Neural progenitor cell (in vitro differentiated cells): ENCODE data around the gene DHRS9. TPM values are rescaled to one million over a fixed set of nuclear protein-coding genes. Genes with fewer than 3 reads are reported as not detected.

Source experiments
- DNase-seq: peaks from one replicate; pipeline ENCODE4 v3.0.0-alpha.2; 2016; ENCODE audit warnings: low spot score
- H2AFZ ChIP-seq: fragments of 200-600 bp; sonication (generic); replicated peaks from 2 replicates; pipeline ENCODE4 v1.6.1; 2016; ENCODE audit warnings: antibody characterized with exemption
- H3F3A ChIP-seq: fragments of 200-600 bp; sonication (generic); 2 replicates; pipeline ENCODE4 v1.6.1; 2016; ENCODE audit warnings: antibody characterized with exemption, low read depth
- H3K27ac ChIP-seq: fragments of 200-600 bp; sonication (generic); 2 replicates; pipeline ENCODE4 v1.5.1; 2016; ENCODE audit warnings: mild to moderate bottlenecking
- H3K27me3 ChIP-seq: fragments of 200-600 bp; sonication (generic); 2 replicates; pipeline ENCODE4 v1.6.1; 2016; ENCODE audit warnings: mild to moderate bottlenecking, moderate library complexity
- H3K36me3 ChIP-seq: fragments of 200-600 bp; sonication (generic); 2 replicates; pipeline ENCODE4 v1.5.1; 2016
- H3K4me1 ChIP-seq: fragments of 200-600 bp; sonication (generic); 2 replicates; pipeline ENCODE4 v1.6.1; 2016; ENCODE audit warnings: mixed run types
- H3K4me2 ChIP-seq: fragments of 200-600 bp; sonication (generic); 2 replicates; pipeline ENCODE4 v1.6.1; 2016
- H3K4me3 ChIP-seq: fragments of 200-600 bp; sonication (generic); 2 replicates; pipeline ENCODE4 v1.5.1; 2016
- H3K79me2 ChIP-seq: fragments of 200-600 bp; sonication (generic); 2 replicates; pipeline ENCODE4 v1.6.1; 2016; ENCODE audit warnings: low read depth
- H3K9ac ChIP-seq: fragments of 200-600 bp; sonication (generic); 2 replicates; pipeline ENCODE4 v1.6.1; 2016
- H3K9me3 ChIP-seq: fragments of 200-600 bp; sonication (generic); 2 replicates; pipeline ENCODE4 v1.5.1; 2016; ENCODE audit warnings: low read depth
- H4K20me1 ChIP-seq: fragments of 200-600 bp; sonication (generic); 2 replicates; pipeline ENCODE4 v1.6.1; 2016; ENCODE audit warnings: low read depth
- H3K27ac Mint-ChIP-seq: 3 replicates; pipeline ENCODE4 v1.8.0; 2021; ENCODE audit warnings: mixed read lengths
- H3K27me3 Mint-ChIP-seq: 2 replicates; pipeline ENCODE4 v1.8.0; 2022; ENCODE audit warnings: low read depth, mild to moderate bottlenecking, inconsistent platforms, moderate library complexity, mixed read lengths; ENCODE audit not compliant: insufficient read depth
- H3K36me3 Mint-ChIP-seq: 3 replicates; pipeline ENCODE4 v1.8.0; 2021; ENCODE audit warnings: mixed read lengths
- H3K4me1 Mint-ChIP-seq: 3 replicates; pipeline ENCODE4 v1.8.0; 2021; ENCODE audit warnings: mixed read lengths
- H3K4me3 Mint-ChIP-seq: 3 replicates; pipeline ENCODE4 v1.8.0; 2021; ENCODE audit warnings: mild to moderate bottlenecking, moderate library complexity, mixed read lengths
- H3K9me3 Mint-ChIP-seq: 3 replicates; pipeline ENCODE4 v1.8.0; 2020; ENCODE audit warnings: mixed read lengths
- CTCF ChIP-seq: fragments of 200-600 bp; sonication (generic); IDR thresholded peaks from 2 replicates; pipeline ENCODE4 v1.5.1; 2017; ENCODE audit warnings: antibody characterized with exemption, mild to moderate bottlenecking
- EZH2 ChIP-seq: fragments of 200-600 bp; sonication (generic); IDR thresholded peaks from 2 replicates; pipeline ENCODE4 v1.6.1; 2017; ENCODE audit warnings: antibody characterized with exemption, mild to moderate bottlenecking, moderate library complexity
- EZH2phosphoT487 ChIP-seq: fragments of 200-600 bp; sonication (generic); IDR thresholded peaks from 2 replicates; pipeline ENCODE4 v1.6.1; 2017; ENCODE audit warnings: antibody characterized with exemption
- total RNA-seq: library from RNA; depleted of rRNA; stranded (reverse); fragments of >200 nt; gene quantifications from 2 replicates; pipeline ENCODE4 v1.2.3, GENCODE V29; 2015; ENCODE audit warnings: low replicate concordance

Gene DHRS9
- not detected in 2 replicates for total RNA-seq

- H3K4me1 ChIP-seq = no peaks in the 10 kb centered on the region
- H3K9ac ChIP-seq = no peak within 1 kb of the TSS
- TF ChIP-seq EZH2 (no peak), EZH2phosphoT487 (no peak), CTCF (no peak)
- H3K4me3 Mint-ChIP-seq = no peak within 1 kb of the TSS
- H3K4me2 ChIP-seq = no peak within 1 kb of the TSS
- no peaks in the 10 kb centered on the region for H3K79me2 ChIP-seq
- no peaks in the 10 kb centered on the region for H3K4me1 Mint-ChIP-seq
- no peak for DNase-seq
- no peaks in the 10 kb centered on the region for H3K36me3 Mint-ChIP-seq
- H3K36me3 ChIP-seq = no peaks in the 10 kb centered on the region
- no peak within 1 kb of the TSS for H3K27ac ChIP-seq
- H3F3A ChIP-seq = no peaks in the 10 kb centered on the region
- H3K27me3 Mint-ChIP-seq = no peaks in the 10 kb centered on the region
- H2AFZ ChIP-seq = no peak within 1 kb of the TSS
- no peaks in the 10 kb centered on the region for H3K9me3 ChIP-seq
- no peaks in the 10 kb centered on the region for H4K20me1 ChIP-seq
- H3K27ac Mint-ChIP-seq = no peak within 1 kb of the TSS
- no peak within 1 kb of the TSS for H3K4me3 ChIP-seq
- H3K27me3 ChIP-seq = no peaks in the 10 kb centered on the region
- H3K9me3 Mint-ChIP-seq = no peaks in the 10 kb centered on the region
These were observed at the start of gene DHRS9 for GRCh38 chr2:169069341-169069740. TSS of gene DHRS9 (plus strand) at chr2:169069563. CDS start at chr2:169081582, 12,019 bp downstream.

GRCh38 chr2:169023161-169023560 is 46.2 kb upstream of the DHRS9 start:
- no peak overlapping the region for H3K27ac Mint-ChIP-seq
- Histone ChIP-seq H3K79me2 (no peaks in the 10 kb centered on the region), H3K27ac (no peak overlapping the region), H3K4me2 (no peak overlapping the region), H3K4me1 (no peaks in the 10 kb centered on the region), H3K36me3 (no peaks in the 10 kb centered on the region), H3K4me3 (no peak overlapping the region), H3K9me3 (no peaks in the 10 kb centered on the region), H3K27me3 (no peaks in the 10 kb centered on the region), H3F3A (no peaks in the 10 kb centered on the region), H4K20me1 (no peaks in the 10 kb centered on the region), H3K9ac (no peak overlapping the region), H2AFZ (no peak overlapping the region)
- no peaks in the 10 kb centered on the region for H3K4me1 Mint-ChIP-seq
- H3K36me3 Mint-ChIP-seq = no peaks in the 10 kb centered on the region
- TF ChIP-seq EZH2 = no peak
- no peak for TF ChIP-seq CTCF
- no peak for TF ChIP-seq EZH2phosphoT487
- DNase-seq = no peak
- H3K9me3 Mint-ChIP-seq = no peaks in the 10 kb centered on the region
- H3K27me3 Mint-ChIP-seq = no peaks in the 10 kb centered on the region
- H3K4me3 Mint-ChIP-seq = no peak overlapping the region

- Histone ChIP-seq H4K20me1 (no peaks in the 10 kb centered on the region), H3K4me3 (no peak overlapping the region), H2AFZ (no peak overlapping the region), H3F3A (no peaks in the 10 kb centered on the region), H3K36me3 (no peaks in the 10 kb centered on the region), H3K27ac (no peak overlapping the region), H3K9me3 (no peaks in the 10 kb centered on the region), H3K4me1 (no peaks in the 10 kb centered on the region), H3K79me2 (no peaks in the 10 kb centered on the region), H3K9ac (no peak overlapping the region), H3K27me3 (no peaks in the 10 kb centered on the region), H3K4me2 (no peak overlapping the region)
- Mint-ChIP-seq H3K27me3 (no peaks in the 10 kb centered on the region), H3K4me3 (no peak overlapping the region), H3K27ac (no peak overlapping the region), H3K36me3 (no peaks in the 10 kb centered on the region), H3K4me1 (no peaks in the 10 kb centered on the region), H3K9me3 (no peaks in the 10 kb centered on the region)
- DNase-seq = no peak
- TF ChIP-seq EZH2 = no peak
- no peak for TF ChIP-seq CTCF
- no peak for TF ChIP-seq EZH2phosphoT487
These were observed 43.3 kb upstream of the DHRS9 start for GRCh38 chr2:169026056-169026455.
